Islet precursor cell (in vitro differentiated cells): Measurements from ENCODE around the gene GUCD1.

Experiments
- DNase-seq: peaks from one replicate; pipeline ENCODE4 v3.0.0-alpha.2; 2018

GUCD1 gene

GRCh38 chr22:24589518-24590030 lies 34.6 kb upstream of the GUCD1 start:
- no peak for DNase-seq

GRCh38 chr22:24588757-24589481 lies 34.0 kb upstream of the GUCD1 start:
- no peak for DNase-seq

- no peak for DNase-seq
These were observed 33.4 kb upstream of the GUCD1 start for GRCh38 chr22:24588381-24588756.

- no peak for DNase-seq
These were observed 33.0 kb upstream of the GUCD1 start for GRCh38 chr22:24587948-24588347.

- DNase-seq: no peak
These were observed 32.3 kb upstream of the GUCD1 start for GRCh38 chr22:24587251-24587650.

- no peak for DNase-seq
These were observed 31.1 kb upstream of the GUCD1 start for GRCh38 chr22:24585927-24586546.

- DNase-seq: no peak
These were observed 30.5 kb upstream of the GUCD1 start for GRCh38 chr22:24585461-24585860.

GRCh38 chr22:24584871-24585411 lies 30.0 kb upstream of the GUCD1 start:
- no peak for DNase-seq

GRCh38 chr22:24584166-24584790 lies 29.3 kb upstream of the GUCD1 start:
- DNase-seq: no peak

GRCh38 chr22:24583221-24584165 lies 28.6 kb upstream of the GUCD1 start:
- DNase-seq: no peak

- DNase-seq: no peak
These were observed 27.3 kb upstream of the GUCD1 start for GRCh38 chr22:24582056-24582814.

- DNase-seq: no peak
These were observed 25.3 kb upstream of the GUCD1 start for GRCh38 chr22:24580276-24580675.

- DNase-seq: no peak
These were observed 24.3 kb upstream of the GUCD1 start for GRCh38 chr22:24579258-24579601.

GRCh38 chr22:24578355-24579257 lies 23.7 kb upstream of the GUCD1 start:
- DNase-seq: no peak

GRCh38 chr22:24576778-24577177 lies 21.8 kb upstream of the GUCD1 start:
- no peak for DNase-seq

GRCh38 chr22:24571266-24571665 lies 16.3 kb upstream of the GUCD1 start:
- DNase-seq: no peak

GRCh38 chr22:24567668-24568067 lies 12.7 kb upstream of the GUCD1 start:
- no peak for DNase-seq

- DNase-seq: no peak
These were observed 12.1 kb upstream of the GUCD1 start for GRCh38 chr22:24566899-24567511.

- no peak for DNase-seq
These were observed 10.1 kb upstream of the GUCD1 start for GRCh38 chr22:24565077-24565476.

GRCh38 chr22:24564376-24565058 lies 9.6 kb upstream of the GUCD1 start:
- no peak for DNase-seq
